Measurements from ENCODE around the gene RBM19.

DNA sequence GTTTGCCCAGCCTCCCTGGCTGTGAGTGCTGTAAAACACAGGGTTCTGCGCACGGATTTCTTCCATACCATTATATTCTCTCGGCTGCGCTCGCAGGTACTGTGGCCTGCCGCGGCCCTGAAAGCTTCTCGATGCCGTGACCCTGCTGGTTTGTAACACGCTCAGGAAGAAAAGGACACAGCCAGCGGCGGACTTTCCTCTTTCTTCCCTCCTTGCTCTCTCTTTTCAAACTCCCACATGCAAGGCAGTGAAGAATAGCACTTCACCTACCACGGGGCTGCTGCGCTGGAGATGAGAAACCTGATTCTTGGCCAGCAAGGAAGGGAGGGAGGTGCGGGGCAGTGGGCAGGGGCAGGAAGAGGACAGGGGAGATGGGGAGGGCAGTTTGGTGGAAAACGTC is 130.2 kb downstream of the RBM19 start:
- TF ChIP-seq EZH2 (optimal IDR thresholded peaks at IDR 0.05; ENCODE audit: low read depth, low read length) = no peak
- TF ChIP-seq, protein P1, sequence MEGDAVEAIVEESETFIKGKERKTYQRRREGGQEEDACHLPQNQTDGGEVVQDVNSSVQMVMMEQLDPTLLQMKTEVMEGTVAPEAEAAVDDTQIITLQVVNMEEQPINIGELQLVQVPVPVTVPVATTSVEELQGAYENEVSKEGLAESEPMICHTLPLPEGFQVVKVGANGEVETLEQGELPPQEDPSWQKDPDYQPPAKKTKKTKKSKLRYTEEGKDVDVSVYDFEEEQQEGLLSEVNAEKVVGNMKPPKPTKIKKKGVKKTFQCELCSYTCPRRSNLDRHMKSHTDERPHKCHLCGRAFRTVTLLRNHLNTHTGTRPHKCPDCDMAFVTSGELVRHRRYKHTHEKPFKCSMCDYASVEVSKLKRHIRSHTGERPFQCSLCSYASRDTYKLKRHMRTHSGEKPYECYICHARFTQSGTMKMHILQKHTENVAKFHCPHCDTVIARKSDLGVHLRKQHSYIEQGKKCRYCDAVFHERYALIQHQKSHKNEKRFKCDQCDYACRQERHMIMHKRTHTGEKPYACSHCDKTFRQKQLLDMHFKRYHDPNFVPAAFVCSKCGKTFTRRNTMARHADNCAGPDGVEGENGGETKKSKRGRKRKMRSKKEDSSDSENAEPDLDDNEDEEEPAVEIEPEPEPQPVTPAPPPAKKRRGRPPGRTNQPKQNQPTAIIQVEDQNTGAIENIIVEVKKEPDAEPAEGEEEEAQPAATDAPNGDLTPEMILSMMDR (IDR thresholded peaks at IDR 0.05; ENCODE audit: low read length) = no peak
